GM12878 (cell line): ENCODE measurements around the gene ANGPTL2.

Source experiments
- FOXK2 ChIP-seq: fragments of 450-650 bp; IDR thresholded peaks from 2 replicates; pipeline ENCODE4 v1.6.1; 2017; ENCODE audit warnings: mild to moderate bottlenecking, moderate library complexity
- FOXM1 ChIP-seq: IDR thresholded peaks from 2 replicates; pipeline ENCODE4 v1.6.1; 2012; ENCODE audit warnings: low read depth, mild to moderate bottlenecking, inconsistent platforms, low read length, moderate library complexity
- MXI1 ChIP-seq: fragments of 150-350 bp; IDR thresholded peaks from 2 replicates; pipeline ENCODE4 v1.6.1; 2011; ENCODE audit warnings: low read depth, mild to moderate bottlenecking, inconsistent platforms, low read length, improper control_type of control experiment
- POLR2A ChIP-seq: IDR thresholded peaks from 2 replicates; pipeline ENCODE4 v1.6.1; 2011; ENCODE audit warnings: low read depth, mild to moderate bottlenecking, low read length
- TF ChIP-seq, protein P1 (sequence below), 3 experiments: IDR thresholded peaks in 2 of 3; conservative IDR thresholded peaks in 1 of 3; 2 replicates each; pipeline ENCODE4 v1.5.1; 2011; ENCODE audit warnings: low read depth in 3 of 3, low read length in 3 of 3, mild to moderate bottlenecking in 3 of 3, control low read depth in 2 of 3, moderate library complexity in 2 of 3, inconsistent platforms in 1 of 3, mixed read lengths in 1 of 3; ENCODE audit not compliant: control insufficient read depth in 2 of 3, insufficient read depth in 1 of 3; ENCODE audit errors: extremely low read depth in 1 of 3

DNA sequence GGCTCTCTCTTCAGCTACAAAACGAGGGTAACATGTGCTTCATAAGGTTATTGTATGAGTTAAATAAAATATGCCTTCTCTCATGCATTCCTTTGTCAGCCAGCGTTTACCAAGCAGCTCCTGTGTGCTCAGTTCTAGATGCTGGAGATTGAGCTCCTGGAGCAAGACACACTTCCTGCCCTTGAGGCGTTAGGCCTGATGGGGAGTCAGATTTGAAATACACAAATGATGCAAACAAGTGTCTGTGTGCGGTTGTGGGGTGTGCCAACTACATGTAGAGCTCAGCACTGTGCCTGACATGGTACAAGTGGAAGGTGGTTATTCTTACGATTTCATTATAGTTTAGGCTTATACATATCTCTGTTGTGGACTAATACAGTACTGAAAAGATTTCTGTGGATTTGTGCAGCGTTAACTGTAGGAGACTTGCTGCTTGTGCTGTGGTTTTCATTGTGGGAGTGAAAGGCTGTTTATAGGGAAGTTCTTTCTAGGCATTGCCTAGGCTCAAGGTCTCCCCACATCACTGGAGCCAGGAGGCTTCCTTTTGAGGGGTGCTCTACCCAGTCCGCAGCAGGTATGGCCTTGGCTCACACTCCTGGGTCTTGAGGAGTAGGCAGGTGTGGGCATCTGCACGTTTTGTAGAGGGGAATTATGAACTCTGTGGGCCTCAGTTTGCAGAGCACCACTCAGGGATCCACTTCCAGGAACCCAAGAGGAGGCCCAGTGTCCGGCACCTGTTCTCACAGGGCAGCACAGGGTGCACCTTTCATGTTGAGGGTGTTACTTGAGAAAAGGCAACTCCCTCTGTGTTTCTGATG is 39.8 kb upstream of the ANGPTL2 start:
- no peak for TF ChIP-seq MXI1
- TF ChIP-seq, protein P1, sequence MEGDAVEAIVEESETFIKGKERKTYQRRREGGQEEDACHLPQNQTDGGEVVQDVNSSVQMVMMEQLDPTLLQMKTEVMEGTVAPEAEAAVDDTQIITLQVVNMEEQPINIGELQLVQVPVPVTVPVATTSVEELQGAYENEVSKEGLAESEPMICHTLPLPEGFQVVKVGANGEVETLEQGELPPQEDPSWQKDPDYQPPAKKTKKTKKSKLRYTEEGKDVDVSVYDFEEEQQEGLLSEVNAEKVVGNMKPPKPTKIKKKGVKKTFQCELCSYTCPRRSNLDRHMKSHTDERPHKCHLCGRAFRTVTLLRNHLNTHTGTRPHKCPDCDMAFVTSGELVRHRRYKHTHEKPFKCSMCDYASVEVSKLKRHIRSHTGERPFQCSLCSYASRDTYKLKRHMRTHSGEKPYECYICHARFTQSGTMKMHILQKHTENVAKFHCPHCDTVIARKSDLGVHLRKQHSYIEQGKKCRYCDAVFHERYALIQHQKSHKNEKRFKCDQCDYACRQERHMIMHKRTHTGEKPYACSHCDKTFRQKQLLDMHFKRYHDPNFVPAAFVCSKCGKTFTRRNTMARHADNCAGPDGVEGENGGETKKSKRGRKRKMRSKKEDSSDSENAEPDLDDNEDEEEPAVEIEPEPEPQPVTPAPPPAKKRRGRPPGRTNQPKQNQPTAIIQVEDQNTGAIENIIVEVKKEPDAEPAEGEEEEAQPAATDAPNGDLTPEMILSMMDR (IDR thresholded peaks at IDR 0.05 in 2 of 3, conservative IDR thresholded peaks at IDR 0.05 in 1 of 3; ENCODE audit: control insufficient read depth in 2 of 3, extremely low read depth in 1 of 3, insufficient read depth in 1 of 3, low read depth in 3 of 3, low read length in 3 of 3) = no peak
- no peak for TF ChIP-seq FOXK2
- TF ChIP-seq FOXM1 = no peak
- TF ChIP-seq POLR2A = no peak
